ENCODE data around the gene QSOX1. TPM values are rescaled to one million over a fixed set of nuclear protein-coding genes. Genes with fewer than 3 reads are reported as not detected.

The QSOX1 gene
- total RNA-seq, 4 donors from 2014 or later, result 34.9 to 72.3 (median 51.5) TPM

GRCh38 chr1:180135535-180135934, 19.1 kb upstream of the QSOX1 start:
- Histone ChIP-seq H3K36me3 (no peaks in the 10 kb centered on the region), H3K9me3 (no peaks in the 10 kb centered on the region), H3K4me3 (no peak overlapping the region), H3K27ac (no peak overlapping the region), H3K27me3 (no peaks in the 10 kb centered on the region), H3K4me1 (no peaks in the 10 kb centered on the region)
- TF ChIP-seq POLR2A (IDR thresholded peaks at IDR 0.05), result no peak
- TF ChIP-seq CTCF (IDR thresholded peaks at IDR 0.05), result no peak
- DNase-seq, result no peak

- no peak overlapping the region for H3K27ac ChIP-seq
- H3K27me3 ChIP-seq, result no peaks in the 10 kb centered on the region
- no peak for TF ChIP-seq CTCF (IDR thresholded peaks at IDR 0.05)
- no peak for TF ChIP-seq POLR2A (IDR thresholded peaks at IDR 0.05)
- H3K4me3 ChIP-seq, result no peak overlapping the region
- no peaks in the 10 kb centered on the region for H3K36me3 ChIP-seq
- no peak for DNase-seq
- H3K9me3 ChIP-seq, result no peaks in the 10 kb centered on the region
- H3K4me1 ChIP-seq, result no peaks in the 10 kb centered on the region
Measured at GRCh38 chr1:180136331-180136967, 18.2 kb upstream of the QSOX1 start.

- no peak for DNase-seq
- no peaks in the 10 kb centered on the region for H3K36me3 ChIP-seq
- H3K4me3 ChIP-seq, result no peak overlapping the region
- no peaks in the 10 kb centered on the region for H3K27me3 ChIP-seq
- no peaks in the 10 kb centered on the region for H3K9me3 ChIP-seq
- no peaks in the 10 kb centered on the region for H3K4me1 ChIP-seq
- no peak overlapping the region for H3K27ac ChIP-seq
- TF ChIP-seq POLR2A (IDR thresholded peaks at IDR 0.05), result no peak
- no peak for TF ChIP-seq CTCF (IDR thresholded peaks at IDR 0.05)
Measured at GRCh38 chr1:180136968-180137356, 17.7 kb upstream of the QSOX1 start.

- Histone ChIP-seq H3K4me3 (no peak overlapping the region), H3K36me3 (no peaks in the 10 kb centered on the region), H3K27ac (no peak overlapping the region), H3K9me3 (no peaks in the 10 kb centered on the region), H3K4me1 (no peaks in the 10 kb centered on the region), H3K27me3 (no peaks in the 10 kb centered on the region)
- DNase-seq, result no peak
- TF ChIP-seq CTCF (IDR thresholded peaks at IDR 0.05), result no peak
- TF ChIP-seq POLR2A (IDR thresholded peaks at IDR 0.05), result no peak
Measured at GRCh38 chr1:180137776-180138175, 16.9 kb upstream of the QSOX1 start.

- no peaks in the 10 kb centered on the region for H3K9me3 ChIP-seq
- H3K4me3 ChIP-seq, result no peak overlapping the region
- no peaks in the 10 kb centered on the region for H3K27me3 ChIP-seq
- no peaks in the 10 kb centered on the region for H3K36me3 ChIP-seq
- H3K27ac ChIP-seq, result no peak overlapping the region
- no peaks in the 10 kb centered on the region for H3K4me1 ChIP-seq
- no peak for DNase-seq
- no peak for TF ChIP-seq POLR2A (IDR thresholded peaks at IDR 0.05)
- no peak for TF ChIP-seq CTCF (IDR thresholded peaks at IDR 0.05)
Measured at GRCh38 chr1:180141381-180141934, 13.2 kb upstream of the QSOX1 start.

All from Peyer's patch (tissue), 4 donors.